Chondrocyte (in vitro differentiated cells): Measurements from ENCODE around the gene RABEP2. TPM values are rescaled to one million over a fixed set of nuclear protein-coding genes. Genes with fewer than 3 reads are reported as not detected.
A peak's percentile ranks its signal among the peaks of the same experiment; 100 is the strongest.

Experiments
- DNase-seq: peaks from one replicate; pipeline ENCODE4 v3.0.0; 2021; ENCODE audit warnings: mixed read lengths, low spot score
- H3K27ac Mint-ChIP-seq: one replicate; pipeline ENCODE4 v1.8.0; 2021; ENCODE audit warnings: mild to moderate bottlenecking, moderate library complexity, mixed read lengths; ENCODE audit not compliant: unreplicated experiment
- H3K27me3 Mint-ChIP-seq: 2 replicates; pipeline ENCODE4 v1.8.0; 2021; ENCODE audit warnings: low read depth, mixed read lengths
- H3K36me3 Mint-ChIP-seq: 2 replicates; pipeline ENCODE4 v1.8.0; 2021; ENCODE audit warnings: low read depth, mixed read lengths
- H3K4me1 Mint-ChIP-seq: 2 replicates; pipeline ENCODE4 v1.8.0; 2021; ENCODE audit warnings: low read depth, mild to moderate bottlenecking, mixed read lengths
- H3K4me3 Mint-ChIP-seq: one replicate; pipeline ENCODE4 v1.8.0; 2021; ENCODE audit warnings: mild to moderate bottlenecking, moderate library complexity, mixed read lengths; ENCODE audit not compliant: unreplicated experiment
- H3K9me3 Mint-ChIP-seq: 2 replicates; pipeline ENCODE4 v1.8.0; 2021; ENCODE audit warnings: low read depth, mixed read lengths
- CTCF ChIP-seq: fragments of 200-600 bp; sonication (generic); IDR thresholded peaks from 2 replicates; pipeline ENCODE4 v1.5.0; 2021; ENCODE audit warnings: antibody characterized with exemption, mild to moderate bottlenecking, moderate library complexity
- total RNA-seq: library from RNA; stranded (reverse); gene quantifications from 3 replicates; pipeline ENCODE4 v1.2.1, GENCODE V29; 2021

Gene RABEP2
- total RNA-seq, 1 donor from 2014 or later = 24.6 TPM

DNA sequence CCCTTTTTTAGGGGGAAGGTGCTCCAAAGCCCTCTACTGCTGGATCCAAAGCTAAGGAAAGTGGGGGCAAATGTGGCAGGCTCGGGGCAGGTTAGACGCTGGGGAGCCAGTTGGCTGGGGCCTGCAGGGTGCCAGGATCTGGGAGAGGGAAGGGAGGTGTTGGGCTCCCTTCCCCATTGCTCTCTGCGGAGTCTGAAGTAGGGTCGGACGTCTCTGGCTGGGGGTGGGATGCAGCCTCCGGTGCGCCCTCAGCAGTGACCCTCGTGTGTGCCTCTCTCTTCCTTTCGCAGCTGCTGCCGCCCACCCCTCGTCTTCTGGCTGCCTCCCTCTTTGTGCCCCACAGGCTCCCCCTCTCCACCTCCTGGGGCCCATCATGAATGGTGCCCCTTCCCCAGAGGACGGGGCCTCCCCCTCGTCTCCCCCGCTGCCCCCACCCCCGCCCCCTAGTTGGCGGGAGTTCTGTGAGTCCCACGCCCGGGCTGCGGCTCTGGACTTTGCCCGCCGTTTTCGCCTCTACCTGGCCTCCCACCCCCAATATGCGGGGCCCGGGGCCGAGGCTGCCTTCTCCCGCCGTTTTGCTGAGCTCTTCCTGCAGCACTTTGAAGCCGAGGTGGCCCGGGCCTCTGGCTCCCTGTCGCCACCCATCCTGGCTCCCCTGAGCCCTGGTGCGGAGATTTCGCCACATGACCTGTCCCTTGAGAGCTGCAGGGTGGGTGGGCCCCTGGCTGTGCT is 59.1 kb downstream of the RABEP2 start:
- Mint-ChIP-seq H3K36me3 (peaks cover 18% of the 10 kb centered on the region), H3K4me1 (peaks cover 30% of the 10 kb centered on the region), H3K4me3 (peak overlapping the region; percentile 4), H3K27ac (peak overlapping the region; percentile 12), H3K9me3 (no peaks in the 10 kb centered on the region), H3K27me3 (no peaks in the 10 kb centered on the region)
- no peak for DNase-seq
- no peak for TF ChIP-seq CTCF

GRCh38 chr16:28865001-28865688 is 59.9 kb downstream of the RABEP2 start:
- Mint-ChIP-seq H3K4me1 (peaks cover 30% of the 10 kb centered on the region), H3K27me3 (no peaks in the 10 kb centered on the region), H3K27ac (peak overlapping the region; percentile 12), H3K9me3 (no peaks in the 10 kb centered on the region), H3K36me3 (peaks cover 13% of the 10 kb centered on the region), H3K4me3 (peak overlapping the region; percentile 97)
- TF ChIP-seq CTCF = no peak
- no peak for DNase-seq

GRCh38 chr16:28863929-28864793 is 60.9 kb downstream of the RABEP2 start:
- no peaks in the 10 kb centered on the region for H3K27me3 Mint-ChIP-seq
- no peaks in the 10 kb centered on the region for H3K9me3 Mint-ChIP-seq
- TF ChIP-seq CTCF = no peak
- peak overlapping the region; percentile 98 for H3K27ac Mint-ChIP-seq
- peaks cover 30% of the 10 kb centered on the region for H3K4me1 Mint-ChIP-seq
- DNase-seq = no peak
- peaks cover 9% of the 10 kb centered on the region for H3K36me3 Mint-ChIP-seq
- H3K4me3 Mint-ChIP-seq = peak overlapping the region; percentile 97

DNA sequence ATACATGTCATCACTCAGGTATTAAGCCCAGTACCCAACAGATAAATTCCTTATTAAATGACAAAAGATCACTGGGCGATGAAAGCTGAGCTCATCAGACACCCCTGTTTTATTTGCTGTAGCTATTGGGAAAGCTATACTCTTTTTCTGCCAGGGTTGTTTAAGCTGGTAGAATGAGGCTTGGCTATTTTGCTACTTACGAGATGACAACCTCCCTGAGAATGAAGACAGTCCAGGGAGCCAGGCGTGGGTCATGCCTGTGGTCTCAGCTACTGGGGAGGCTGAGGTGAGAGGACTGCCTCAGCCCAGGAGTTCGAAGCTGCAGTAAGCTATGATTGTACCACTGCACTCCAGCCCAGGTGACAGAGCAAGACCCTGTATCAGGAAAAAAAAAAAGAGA is 65.7 kb downstream of the RABEP2 start:
- peaks cover 12% of the 10 kb centered on the region for H3K4me1 Mint-ChIP-seq
- no peak overlapping the region for H3K27ac Mint-ChIP-seq
- H3K36me3 Mint-ChIP-seq = peaks cover 2% of the 10 kb centered on the region
- DNase-seq = no peak
- H3K27me3 Mint-ChIP-seq = no peaks in the 10 kb centered on the region
- no peak for TF ChIP-seq CTCF
- H3K9me3 Mint-ChIP-seq = no peaks in the 10 kb centered on the region
- H3K4me3 Mint-ChIP-seq = no peak overlapping the region

- no peak overlapping the region for H3K27ac Mint-ChIP-seq
- H3K9me3 Mint-ChIP-seq = no peaks in the 10 kb centered on the region
- H3K4me3 Mint-ChIP-seq = no peak overlapping the region
- no peak for DNase-seq
- H3K36me3 Mint-ChIP-seq = peaks cover 2% of the 10 kb centered on the region
- no peak for TF ChIP-seq CTCF
- peaks cover 8% of the 10 kb centered on the region for H3K4me1 Mint-ChIP-seq
- no peaks in the 10 kb centered on the region for H3K27me3 Mint-ChIP-seq
Measured at GRCh38 chr16:28858421-28858820, 66.6 kb downstream of the RABEP2 start.
